ENCODE data around the gene ZNF407.

DNA sequence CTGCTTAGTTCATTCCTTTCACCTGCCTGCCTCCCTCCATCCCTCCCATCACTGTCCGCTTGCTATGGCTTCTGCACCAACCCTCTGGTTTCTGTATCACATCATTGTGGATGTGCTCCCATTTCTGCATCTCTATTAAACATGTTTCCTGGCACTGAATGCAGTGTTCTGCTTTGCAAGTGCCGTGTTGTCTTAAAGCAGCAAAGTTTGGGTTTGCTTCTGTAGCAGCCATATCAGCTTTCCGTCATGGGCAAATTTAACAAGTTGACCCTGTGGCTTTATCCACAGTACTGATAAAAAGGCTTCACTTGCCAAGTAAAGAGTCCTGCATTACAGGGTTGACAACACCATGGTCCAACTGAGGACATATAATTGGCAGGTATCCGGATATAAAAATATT, 445.8 kb downstream of the ZNF407 start:
- TF ChIP-seq POLR2AphosphoS5 (IDR thresholded peaks at IDR 0.05) (no peak), POLR2A (IDR thresholded peaks at IDR 0.05) (no peak)
- TF ChIP-seq, protein P1, sequence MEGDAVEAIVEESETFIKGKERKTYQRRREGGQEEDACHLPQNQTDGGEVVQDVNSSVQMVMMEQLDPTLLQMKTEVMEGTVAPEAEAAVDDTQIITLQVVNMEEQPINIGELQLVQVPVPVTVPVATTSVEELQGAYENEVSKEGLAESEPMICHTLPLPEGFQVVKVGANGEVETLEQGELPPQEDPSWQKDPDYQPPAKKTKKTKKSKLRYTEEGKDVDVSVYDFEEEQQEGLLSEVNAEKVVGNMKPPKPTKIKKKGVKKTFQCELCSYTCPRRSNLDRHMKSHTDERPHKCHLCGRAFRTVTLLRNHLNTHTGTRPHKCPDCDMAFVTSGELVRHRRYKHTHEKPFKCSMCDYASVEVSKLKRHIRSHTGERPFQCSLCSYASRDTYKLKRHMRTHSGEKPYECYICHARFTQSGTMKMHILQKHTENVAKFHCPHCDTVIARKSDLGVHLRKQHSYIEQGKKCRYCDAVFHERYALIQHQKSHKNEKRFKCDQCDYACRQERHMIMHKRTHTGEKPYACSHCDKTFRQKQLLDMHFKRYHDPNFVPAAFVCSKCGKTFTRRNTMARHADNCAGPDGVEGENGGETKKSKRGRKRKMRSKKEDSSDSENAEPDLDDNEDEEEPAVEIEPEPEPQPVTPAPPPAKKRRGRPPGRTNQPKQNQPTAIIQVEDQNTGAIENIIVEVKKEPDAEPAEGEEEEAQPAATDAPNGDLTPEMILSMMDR (IDR thresholded peaks at IDR 0.05), result no peak
